ENCODE measurements around the gene AKAP8.
"Not testable (repeated sequence)": the region's sequence is repeated elsewhere in the genome, so short reads cannot be mapped to it uniquely, and the experiment has no call there.

Gene AKAP8

DNA sequence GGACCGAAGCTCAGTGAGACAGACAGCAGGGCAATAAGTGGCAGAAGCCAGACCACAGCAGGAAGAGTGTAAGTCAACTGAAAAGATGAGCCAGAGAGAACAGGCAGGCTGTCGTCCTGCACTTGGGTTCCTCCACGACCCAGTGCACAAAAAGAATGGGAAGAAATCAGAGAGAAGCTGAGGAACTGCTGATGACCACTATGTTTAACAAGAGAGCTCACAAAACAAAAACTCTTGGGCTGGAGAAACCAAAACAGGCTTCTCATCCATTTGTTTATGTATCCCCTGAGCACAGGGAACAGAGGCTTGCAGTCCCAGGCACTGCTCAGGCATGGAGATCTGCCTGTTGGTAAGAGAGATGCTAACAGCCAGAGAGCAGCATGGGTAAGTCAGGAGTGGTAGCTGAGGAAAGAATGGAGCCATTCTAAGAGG lies 25.2 kb upstream of the AKAP8 start:
- in situ Hi-C loops (cut with MboI; ENCODE audit: low sequenced_read_pairs) = no loop called here

DNA sequence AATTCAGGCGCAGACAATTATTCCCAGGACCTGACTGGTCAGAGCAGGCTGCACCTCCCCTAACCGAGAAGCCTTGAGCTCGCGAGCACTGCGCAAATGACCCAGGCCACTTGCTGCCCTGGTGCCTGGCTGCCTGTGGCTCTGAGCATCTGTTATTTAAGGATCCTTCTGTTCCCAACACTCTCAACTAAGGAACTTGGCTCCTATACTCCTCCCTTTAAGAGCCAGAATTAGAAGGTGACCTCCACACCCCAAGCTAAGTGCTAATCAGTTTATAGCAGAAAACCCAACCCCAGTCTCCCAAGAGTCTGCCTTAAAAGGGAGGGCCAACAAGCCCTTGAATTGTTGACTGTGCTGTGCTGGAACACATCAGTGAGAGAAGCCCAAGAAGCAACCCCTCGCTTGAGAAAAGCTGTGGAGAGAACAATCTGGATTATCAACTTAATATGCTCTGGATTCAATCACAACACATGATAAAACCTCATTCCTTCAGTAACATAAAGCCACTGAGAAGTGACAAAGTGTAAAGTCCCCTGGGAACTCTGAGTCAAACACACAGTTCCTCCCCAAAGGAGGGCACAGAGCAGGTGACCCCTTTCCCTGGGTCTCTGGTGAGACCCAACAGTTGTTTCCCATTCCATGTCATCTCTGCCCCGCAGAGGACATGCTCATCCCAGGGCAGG lies 24.7 kb upstream of the AKAP8 start:
- in situ Hi-C loops (cut with MboI; ENCODE audit: low sequenced_read_pairs) = no loop called here

DNA sequence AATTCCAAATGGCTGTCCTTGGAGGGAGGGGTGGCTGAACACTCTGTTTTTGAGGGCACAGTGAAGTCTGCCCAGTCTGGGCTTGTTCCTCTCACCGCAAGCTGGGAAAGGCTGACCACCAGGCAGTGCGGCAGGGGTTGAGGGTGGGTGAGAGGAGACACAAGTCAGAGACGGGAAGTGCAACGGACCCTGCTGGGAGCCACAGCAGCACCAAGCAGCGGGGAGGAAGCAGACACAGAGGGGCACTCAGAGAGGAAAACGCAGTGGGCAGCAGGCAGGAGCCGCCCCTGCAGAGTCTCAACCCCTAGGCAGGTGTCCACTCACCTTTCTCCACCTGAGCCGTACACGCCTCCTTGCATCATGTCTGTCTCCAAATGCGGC lies 23.6 kb upstream of the AKAP8 start:
- in situ Hi-C loops (cut with MboI; ENCODE audit: low sequenced_read_pairs) = no loop called here

DNA sequence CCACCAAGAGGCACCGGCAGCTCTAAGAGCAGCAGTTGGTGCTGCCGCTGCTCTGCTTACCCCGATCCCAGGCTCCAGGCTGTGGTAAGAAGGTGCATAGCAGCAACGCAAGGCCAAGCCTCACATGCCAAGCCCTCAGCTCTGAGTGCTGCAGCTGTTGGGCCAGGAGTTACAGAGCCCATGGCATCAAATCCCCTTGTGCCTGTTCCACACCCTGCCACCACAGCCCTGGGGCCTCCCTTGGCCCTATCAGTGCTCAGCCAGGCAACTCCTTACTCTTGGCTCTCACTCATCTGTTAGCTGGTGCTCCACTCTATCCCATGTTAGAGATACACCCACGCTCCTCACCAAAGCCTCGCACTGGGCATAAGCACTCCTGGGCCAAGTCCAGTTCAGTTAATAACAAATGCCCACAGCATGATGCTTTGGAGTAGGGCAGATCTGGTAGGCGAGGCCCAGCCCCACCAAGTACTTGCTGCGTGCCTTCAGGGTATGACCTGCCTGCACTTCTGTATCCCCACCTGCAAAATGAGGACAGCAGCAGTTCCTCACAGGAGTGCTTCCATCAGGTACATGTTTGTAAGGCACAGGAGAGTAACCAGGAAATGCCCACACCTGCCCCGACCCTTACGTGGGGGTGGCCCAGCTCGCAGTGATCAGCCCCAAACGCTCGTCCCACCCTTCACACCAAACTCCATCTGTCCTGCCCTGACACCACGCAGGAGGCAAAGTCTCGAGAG lies 23.0 kb upstream of the AKAP8 start:
- in situ Hi-C loops (cut with MboI; ENCODE audit: low sequenced_read_pairs) = no loop called here

DNA sequence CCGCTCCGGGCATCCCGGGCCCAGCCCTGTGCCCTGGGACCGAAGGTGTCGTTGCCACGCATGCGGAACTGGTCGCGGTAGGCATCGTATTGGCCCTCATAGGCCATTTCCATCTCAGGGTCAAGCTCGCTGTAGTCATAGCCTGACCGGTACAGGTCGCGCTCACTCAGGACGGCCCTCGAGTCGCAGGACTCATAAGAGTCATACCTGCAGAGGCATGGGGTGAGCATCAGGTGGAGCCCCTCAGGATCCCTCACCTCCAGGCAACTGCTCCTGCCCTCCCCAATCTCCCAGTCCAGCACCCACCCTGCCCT lies 21.8 kb upstream of the AKAP8 start:
- in situ Hi-C loops (cut with MboI; ENCODE audit: low sequenced_read_pairs) = no loop called here

GRCh38 chr19:15400521-15401396 lies 21.2 kb upstream of the AKAP8 start:
- in situ Hi-C loops (cut with MboI; ENCODE audit: low sequenced_read_pairs) = no loop called here

DNA sequence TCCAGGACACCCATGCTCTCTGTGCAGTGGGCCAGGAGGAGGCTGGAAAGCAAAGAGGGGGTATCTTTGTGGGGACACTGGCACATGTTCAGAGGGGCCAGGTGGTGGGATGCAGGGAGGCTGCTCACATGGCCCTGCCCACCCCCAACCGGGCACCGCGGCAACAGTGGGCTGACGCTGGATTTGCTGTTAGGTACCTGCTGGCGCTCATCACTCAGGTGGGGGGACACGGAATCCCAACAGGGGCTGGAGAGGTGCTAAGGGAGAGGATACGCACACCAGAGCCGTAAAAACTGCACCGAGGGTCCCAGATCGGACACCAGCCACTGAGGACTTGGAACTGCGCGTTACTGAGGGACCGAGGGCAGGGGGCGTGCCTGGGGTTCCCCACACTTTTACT lies 20.0 kb upstream of the AKAP8 start:
- in situ Hi-C loops (cut with MboI; ENCODE audit: low sequenced_read_pairs) = no loop called here

GRCh38 chr19:15399234-15399515 lies 19.6 kb upstream of the AKAP8 start:
- in situ Hi-C loops (cut with MboI; ENCODE audit: low sequenced_read_pairs) = no loop called here

DNA sequence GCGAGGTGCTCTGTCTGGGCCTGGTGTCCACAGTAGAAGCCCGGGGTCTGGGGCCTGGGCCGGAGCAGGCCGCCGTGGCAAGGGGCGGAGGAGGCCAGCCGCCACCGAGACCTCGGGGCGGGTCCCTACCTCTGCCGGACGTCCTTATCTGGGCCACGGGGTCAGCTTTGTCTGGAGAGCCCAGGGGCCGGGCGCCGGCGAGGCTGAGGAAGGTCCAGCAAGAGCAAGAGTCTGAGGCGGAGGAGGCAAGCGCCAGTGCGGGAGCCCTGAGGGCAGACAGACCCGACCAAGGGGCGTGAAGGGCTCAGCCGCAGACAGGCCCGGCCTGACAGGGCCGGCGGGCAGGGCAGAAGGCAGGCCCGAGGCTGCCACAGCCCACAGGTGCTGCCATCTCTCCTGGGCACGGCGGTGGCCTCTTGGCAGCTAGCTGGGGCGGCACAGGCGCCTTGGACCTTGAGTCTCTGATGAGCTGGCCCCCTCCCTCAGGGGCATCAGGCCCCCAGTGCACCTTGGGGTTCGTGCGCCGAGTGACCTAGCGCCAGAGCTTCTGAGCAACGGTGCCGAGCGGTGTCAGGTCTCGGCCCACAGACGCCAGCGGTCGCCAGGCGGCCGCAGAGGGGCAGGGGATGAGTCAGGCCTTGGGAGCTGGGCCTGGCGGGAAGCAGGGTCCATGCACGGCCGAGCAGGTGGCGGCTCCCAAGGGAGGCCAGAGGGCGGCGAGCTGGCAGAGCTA lies 19.1 kb upstream of the AKAP8 start:
- in situ Hi-C loops (cut with MboI; ENCODE audit: low sequenced_read_pairs) = no loop called here

- in situ Hi-C loops (cut with MboI; ENCODE audit: low sequenced_read_pairs) = no loop called here
Observed at GRCh38 chr19:15397782-15398181, 18.2 kb upstream of the AKAP8 start.

GRCh38 chr19:15397236-15397635 lies 17.6 kb upstream of the AKAP8 start:
- in situ Hi-C loops (cut with MboI; ENCODE audit: low sequenced_read_pairs) = no loop called here

- in situ Hi-C loops (cut with MboI; ENCODE audit: low sequenced_read_pairs) = no loop called here
Observed at GRCh38 chr19:15396436-15396835, 16.8 kb upstream of the AKAP8 start.

DNA sequence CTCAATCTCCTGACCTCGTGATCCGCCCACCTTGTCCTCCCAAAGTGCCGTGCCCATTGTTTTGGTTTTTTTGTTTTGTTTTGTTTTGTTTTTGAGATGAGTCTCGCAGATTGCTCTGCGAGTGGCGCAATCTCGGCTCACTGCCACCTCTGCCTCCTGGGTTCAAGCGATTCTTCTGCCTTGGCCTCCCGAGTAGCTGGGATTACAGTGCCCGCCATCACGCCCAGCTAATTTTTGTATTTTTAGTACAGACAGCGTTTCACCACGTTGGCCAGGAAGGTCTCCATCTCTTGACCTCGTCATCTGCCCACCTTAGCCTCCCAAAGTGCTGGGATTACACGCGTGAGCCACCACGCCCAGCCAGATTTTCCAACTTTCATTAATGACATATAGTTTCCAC lies 15.7 kb upstream of the AKAP8 start:
- in situ Hi-C loops (cut with MboI; ENCODE audit: low sequenced_read_pairs) = not testable (repeated sequence)

DNA sequence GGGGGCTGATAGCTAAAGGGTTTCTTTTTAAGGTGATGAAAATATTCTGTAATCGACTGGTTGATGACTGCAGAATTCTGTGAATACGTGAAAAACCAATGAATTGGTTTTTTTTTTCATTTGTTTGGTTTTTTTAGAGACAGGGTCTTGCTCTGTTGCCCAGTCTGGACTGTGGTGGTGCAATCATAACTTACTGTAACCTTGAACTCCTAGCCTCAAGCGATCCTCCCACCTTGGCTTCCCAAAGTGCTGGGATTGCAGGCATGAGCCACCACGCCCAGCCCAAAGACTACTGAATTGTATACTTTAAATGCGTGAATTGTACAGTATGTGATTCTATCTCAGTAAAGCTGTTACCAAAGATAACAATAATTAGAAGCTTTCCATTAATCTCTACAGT lies 14.8 kb upstream of the AKAP8 start:
- in situ Hi-C loops (cut with MboI; ENCODE audit: low sequenced_read_pairs) = no loop called here

DNA sequence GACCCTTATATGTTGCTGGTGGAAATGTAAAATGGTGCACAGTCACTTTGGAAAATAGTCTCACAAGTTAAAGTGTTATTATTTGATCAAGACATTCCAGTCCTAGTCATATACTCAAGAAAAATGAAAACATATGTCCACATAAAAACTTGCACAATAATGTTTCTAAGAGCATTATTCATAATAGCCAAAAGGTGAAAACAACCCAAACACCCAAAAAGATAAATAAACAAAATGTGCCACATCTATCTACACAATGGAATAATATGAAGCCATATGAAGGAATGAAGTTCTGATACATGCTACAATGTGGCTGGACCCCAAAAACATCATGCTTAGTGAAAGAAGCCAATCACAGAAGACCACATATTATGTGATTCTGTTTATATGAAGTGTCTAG lies 14.4 kb upstream of the AKAP8 start:
- in situ Hi-C loops (cut with MboI; ENCODE audit: low sequenced_read_pairs) = no loop called here

GRCh38 chr19:15390814-15391213 lies 11.2 kb upstream of the AKAP8 start:
- in situ Hi-C loops (cut with MboI; ENCODE audit: low sequenced_read_pairs) = no loop called here

GRCh38 chr19:15381864-15382263 lies 2.3 kb upstream of the AKAP8 start:
- in situ Hi-C loops (cut with MboI; ENCODE audit: low sequenced_read_pairs) = no loop called here

DNA sequence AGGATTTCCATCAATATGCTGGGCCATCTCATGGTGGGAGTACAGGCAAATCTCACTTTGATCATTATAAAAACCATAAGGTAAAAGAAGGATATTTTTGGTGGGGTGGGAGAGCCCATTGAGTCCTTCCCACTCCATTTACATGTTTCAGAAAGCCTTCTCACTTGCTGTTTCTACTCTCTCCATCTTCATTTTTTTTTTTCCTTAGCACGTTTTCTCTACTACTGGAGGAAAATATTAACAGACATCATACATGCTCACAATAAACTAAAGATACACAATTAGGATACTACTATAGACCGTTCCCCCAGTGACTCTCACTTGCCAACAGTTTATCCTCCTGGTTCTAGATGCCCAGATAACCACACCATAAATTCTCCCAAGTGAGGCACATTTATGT lies 1.8 kb upstream of the AKAP8 start:
- in situ Hi-C loops (cut with MboI; ENCODE audit: low sequenced_read_pairs) = no loop called here

DNA sequence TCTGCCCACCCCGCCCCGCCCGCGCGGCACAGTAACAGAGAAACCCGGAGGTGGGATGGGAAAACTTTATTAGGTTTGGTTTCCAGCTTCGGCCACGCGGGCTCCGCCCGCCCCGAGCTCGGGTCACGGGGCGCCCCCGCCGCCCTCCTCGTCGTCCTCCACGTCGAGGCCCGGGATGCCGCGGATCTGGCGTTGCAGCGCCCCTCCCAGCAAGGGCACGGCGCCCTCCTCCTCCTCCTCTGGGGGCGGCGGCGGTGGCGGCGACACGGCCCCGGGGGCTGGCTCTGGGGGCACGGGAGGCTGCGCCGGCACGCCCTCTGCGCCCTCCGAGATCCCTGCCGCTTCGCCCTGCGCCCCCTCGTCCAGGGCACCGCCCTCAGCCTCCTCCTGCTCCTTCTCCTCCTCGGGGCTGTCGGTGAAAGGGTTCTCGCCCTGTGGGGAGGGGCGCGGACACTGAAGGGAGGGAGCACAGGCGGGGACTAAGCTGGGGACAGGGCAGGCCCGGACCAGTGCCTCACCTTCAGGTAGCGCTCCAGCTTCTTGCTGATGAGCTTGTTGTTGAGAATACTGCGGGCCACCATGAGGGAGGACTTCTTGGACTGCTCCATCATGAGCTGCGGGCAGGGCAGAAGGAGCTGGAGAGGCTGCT lies 536 bp upstream of the AKAP8 start:
- in situ Hi-C loops (cut with MboI; ENCODE audit: low sequenced_read_pairs) = no loop called here

- in situ Hi-C loops (cut with MboI; ENCODE audit: low sequenced_read_pairs) = no loop called here
Observed at GRCh38 chr19:15378534-15379082, 979 bp downstream of the AKAP8 start.
